ENCODE measurements around the gene COA3.

Gene COA3
- total RNA-seq, result 9.4 reads per million, percentile 30 among the genes with 10 or more reads in this experiment

DNA sequence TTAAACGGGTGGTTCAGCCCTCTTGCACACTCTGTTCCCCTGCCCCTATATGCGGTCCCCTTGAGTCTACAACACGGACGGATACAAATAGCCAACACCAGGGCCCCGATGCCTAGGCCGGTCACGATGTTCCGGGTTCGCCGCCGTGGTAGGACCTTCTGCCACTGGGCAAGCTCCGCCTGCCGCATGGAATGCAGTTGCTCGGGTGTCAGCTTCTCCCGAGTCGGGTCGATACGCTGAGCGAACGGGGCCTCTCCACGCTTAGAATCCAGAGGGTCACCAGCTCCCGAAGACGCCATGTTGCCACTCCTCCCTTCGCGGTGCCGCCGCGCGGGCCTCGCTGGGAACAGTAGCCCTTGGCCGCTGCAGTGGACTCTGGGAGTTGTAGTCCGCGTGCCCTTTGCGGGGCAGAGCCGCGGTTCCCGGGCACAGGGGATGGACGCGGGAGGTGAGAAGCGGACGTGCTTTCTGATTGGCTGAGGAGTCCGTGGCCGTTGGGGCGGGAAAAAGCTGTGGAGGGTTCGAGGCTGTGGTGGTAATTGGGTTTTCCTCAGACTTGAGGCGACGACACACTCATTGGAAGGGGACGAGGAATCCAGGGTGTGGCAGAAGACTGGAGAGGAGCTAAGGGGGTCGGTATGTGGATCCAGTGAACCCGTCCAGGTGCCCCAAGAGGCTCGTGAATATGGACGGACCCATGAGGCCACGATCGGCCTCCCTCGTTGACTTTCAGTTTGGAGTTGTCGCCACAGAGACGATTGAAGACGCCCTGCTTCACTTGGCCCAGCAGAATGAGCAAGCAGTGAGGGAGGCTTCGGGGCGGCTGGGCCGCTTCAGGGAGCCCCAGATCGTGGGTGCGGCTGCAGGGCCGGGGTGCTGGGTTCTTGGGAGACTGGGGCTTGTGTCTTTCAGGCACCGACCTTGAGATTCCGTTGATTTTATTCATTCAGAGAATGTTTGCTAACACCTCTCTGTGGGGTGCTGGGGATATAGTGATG is at the start of gene COA3, which contains the start of gene CNTD1:
Gene COA3 (minus strand): TSS at position 322 of the 998 bp plus-strand sequence. CDS start 23 bp downstream, at position 299.
Gene CNTD1 (plus strand): TSS at position 479 of the 998 bp plus-strand sequence. CDS start 207 bp downstream, at position 686.
- DNase-seq, result peak; percentile 64

DNA sequence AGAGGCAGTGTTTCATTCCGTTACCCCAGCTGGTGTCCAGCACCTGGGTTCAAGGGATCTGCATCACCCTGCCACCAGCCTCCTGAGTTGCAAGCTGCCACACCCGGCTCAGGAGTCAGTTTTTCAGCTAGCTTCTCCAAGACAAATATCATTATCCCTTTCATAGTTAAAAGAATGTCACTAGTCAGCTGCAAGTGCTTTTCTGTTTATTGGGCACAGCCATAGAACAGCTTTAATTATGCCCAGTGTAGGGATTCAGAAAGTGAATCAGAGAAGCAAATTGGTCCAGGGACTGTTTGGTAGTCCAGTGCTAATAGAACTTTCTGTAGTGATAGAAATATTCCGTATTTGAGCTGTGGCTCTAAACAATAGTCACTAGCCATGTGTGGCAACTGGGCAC is 49.6 kb upstream of the COA3 start:
- no peak for DNase-seq

DNA sequence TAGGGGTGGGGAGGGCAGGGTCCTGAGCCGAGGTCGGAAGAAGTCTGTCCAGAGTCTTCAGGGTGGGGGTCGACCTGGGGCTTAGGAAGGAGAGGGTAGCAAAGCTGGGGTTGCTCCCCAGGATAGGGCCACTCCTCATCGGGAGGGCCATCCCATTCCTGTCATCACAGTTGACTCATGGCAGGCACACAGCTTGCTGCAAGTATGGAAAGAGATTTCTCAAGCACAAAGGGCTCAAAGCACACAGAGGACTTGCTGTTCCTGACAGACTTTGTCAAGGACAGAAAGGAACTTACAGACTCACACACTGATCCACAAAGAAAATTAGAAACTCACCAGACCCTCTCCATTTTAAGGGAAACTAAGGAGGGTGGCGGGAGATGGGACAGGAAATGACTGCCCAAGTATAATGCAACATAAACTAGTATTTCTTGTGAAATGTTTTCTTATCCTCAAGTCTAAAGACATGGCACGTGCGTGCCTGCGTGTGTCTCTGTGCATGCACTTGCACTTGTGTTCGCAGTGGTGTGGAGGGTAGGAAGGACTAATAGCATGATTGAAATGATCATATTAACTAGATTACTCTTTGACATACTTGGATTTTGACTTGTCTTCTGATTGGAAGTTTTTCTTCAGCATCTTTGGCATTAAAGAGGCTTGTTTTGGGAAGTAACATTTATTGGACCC is 48.2 kb upstream of the COA3 start:
- DNase-seq, result no peak

- no peak for DNase-seq
These were observed 47.6 kb upstream of the COA3 start for GRCh38 chr17:42845918-42846593.

DNA sequence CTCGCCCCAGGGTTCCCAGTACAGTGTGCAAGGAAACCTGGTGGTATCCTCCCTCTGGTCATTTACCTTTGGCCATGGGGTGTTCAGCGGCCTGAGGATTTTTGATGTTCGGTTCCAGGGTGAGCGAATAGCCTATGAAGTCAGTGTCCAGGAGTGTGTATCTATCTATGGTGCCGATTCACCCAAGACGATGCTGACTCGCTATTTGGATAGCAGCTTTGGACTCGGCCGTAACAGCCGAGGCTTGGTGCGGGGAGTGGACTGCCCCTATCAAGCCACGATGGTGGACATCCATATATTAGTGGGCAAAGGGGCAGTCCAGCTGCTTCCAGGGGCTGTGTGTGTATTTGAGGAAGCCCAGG is 47.0 kb upstream of the COA3 start:
- no peak for DNase-seq

DNA sequence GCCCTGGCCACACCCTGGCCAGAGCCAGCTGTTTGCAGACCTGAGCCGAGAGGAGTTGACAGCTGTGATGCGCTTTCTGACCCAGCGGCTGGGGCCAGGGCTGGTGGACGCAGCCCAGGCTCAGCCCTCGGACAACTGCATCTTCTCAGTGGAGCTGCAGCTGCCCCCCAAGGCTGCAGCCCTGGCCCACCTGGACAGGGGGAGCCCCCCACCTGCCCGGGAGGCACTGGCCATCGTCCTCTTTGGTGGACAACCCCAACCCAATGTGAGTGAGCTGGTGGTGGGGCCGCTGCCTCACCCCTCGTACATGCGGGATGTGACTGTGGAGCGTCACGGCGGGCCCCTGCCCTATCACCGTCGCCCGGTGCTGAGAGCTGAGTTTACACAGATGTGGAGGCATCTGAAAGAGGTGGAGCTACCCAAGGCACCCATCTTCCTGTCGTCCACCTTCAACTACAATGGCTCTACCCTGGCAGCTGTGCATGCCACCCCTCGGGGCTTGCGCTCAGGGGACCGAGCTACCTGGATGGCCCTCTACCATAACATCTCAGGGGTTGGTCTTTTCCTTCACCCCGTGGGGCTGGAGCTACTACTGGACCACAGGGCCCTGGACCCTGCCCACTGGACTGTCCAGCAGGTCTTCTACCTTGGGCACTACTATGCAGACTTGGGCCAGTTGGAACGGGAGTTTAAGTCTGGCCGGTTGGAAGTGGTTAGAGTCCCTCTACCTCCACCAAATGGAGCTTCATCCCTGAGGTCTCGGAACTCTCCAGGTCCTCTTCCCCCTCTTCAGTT is 46.5 kb upstream of the COA3 start:
- no peak for DNase-seq

DNA sequence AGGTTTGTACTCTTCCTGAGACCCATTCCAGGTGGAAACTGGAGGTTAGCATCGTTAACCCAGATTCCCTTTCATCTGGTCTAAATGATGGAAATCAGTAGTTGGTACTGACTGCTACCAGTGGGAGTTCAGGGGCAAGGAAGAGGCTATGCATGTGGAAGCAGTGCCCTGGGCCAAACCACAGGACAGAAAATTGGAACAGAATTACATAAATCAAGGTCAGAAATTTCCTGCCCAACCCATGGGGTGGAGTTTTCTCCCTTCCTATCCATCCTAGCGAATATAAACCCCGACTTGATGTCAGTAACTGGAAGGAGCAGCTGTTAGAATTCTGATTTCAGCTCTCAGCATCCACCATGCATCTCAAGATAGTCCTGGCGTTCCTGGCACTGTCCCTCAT is 45.8 kb upstream of the COA3 start, which contains the start of gene AOC2:
Gene AOC2 (plus strand): TSS at position 310 of the 400 bp plus-strand sequence. CDS start 47 bp downstream, at position 357.
- no peak for DNase-seq

DNA sequence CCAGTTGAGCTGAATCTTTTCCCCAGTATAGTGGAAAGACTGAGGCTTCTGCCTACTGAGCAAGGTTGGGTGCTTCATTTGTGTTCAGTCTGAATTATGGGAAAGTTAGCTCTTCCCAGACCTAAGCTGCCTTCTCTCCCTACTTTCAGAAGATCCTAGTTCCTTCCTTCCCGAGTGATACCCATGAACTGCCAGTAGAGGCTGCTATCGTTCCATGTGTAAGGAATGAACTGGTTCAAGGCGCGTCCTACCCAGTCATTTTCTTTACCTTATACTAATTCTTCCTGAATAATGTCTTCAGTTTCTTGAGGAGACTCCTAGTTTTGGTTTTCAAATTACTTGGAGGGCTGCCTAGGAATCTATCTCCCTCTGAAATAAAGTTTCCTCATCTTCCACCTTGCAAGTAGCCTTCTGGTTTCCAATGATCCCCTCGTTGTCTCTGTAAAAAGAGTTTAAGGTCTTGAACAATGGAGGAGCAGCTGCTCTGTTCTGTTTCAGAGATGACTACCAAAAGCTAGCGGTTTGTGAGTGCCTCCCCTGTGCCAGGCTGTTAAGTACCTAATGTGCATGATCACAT is 44.9 kb upstream of the COA3 start:
- no peak for DNase-seq

DNA sequence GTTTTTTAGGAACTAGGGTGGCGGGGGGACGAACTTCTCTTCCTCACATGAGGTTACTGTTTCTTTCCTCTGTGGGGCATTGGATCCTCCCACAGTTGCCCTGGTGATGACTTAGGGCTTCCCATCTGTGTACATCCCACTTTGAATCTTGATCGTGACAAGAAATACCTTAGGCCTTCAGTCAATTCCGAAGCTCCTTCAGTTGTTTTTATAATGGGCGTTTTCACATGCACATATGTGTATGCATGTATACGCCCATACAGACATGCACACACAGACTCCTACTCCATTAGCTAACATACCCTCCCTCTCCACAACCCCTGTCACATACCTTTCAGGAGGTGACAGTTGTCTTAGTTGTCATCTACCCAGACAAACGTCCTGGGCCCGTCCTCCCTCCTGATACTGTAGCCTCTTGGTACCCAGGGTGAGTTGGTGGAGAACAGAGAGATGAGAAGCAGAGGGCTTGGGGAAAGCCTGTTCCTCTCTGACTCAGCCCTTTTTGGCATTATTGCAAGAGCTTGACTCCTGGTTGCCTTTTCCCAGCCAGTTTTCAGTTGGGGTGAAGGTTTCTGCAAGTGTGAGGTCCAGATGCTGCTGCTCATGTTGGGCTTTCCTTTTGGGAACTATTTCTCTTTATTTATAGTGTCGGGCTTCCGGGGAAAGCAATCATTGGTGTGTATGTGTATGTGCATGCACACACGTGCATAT is 43.6 kb upstream of the COA3 start:
- no peak for DNase-seq

- no peak for DNase-seq
These were observed 37.2 kb upstream of the COA3 start for GRCh38 chr17:42835732-42836131.

DNA sequence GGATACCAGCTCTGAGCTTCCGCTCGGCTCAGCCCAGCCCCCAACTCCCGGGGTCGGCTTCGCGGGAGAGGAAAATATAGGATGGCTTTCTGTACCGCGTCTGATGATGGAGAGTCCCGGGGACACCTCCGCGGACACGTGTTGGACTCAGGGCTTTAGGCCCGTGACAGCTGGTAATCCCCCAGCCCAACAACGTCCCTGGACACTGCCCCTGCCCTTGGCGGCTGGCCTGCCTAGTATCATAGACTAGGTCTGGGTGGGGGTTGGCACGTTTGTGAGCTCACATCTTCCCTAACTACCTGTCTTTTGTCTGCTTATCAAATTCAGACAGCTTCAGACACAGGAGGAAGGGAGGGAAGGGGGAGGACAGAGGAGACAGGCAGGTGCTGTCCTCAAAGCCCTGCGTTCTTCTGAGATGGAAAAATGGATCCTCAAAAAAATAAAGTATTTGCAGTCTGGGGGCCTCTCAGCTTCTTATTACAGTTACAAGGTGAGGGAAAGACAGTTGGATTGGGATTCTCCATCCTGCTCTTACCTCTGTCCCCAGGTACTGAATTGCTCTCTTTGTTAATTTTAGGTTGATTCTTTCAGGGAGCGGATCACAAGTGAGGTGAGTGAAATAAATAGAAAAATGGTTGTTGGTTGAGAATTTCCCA is 35.4 kb upstream of the COA3 start:
- peak; percentile 5 for DNase-seq

- DNase-seq, result peak; percentile 87
These were observed 34.6 kb upstream of the COA3 start, which contains the start of gene PSME3 for GRCh38 chr17:42832934-42833766. PSME3 (plus strand) TSS chr17:42833397; CDS start chr17:42833632, 235 bp downstream.

DNA sequence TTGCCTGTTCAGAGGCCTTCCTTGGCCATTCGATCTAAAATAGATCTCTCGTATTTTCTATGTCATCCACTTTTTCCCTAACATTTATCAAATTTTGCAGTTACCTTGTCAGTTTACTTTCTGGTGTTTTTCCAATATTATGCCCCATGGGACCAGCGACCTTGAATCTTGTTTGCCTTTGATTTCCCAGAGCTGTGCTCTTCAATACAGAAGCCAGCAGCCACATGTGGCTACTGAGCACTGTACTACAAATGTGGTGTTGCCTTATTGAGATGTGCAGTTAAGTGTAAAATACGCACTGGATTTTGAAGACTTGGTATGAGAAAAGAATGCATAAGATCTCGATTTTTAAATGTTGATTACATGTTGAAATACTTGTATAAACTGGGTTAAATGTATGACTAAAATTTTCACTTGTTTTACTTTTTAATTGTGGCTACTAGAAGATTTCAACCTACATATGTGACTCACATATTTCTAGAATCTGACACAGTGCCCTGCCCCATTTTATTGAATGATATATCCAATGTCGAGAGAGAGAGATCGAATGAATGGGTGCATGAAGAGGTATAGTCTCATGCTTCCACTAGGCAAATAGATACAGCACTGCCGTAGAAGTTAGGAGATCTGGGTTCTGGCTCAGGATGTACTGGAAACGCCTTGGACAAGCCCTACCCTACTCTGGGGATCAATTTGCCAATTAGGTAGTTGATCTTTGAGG is 33.9 kb upstream of the COA3 start:
- no peak for DNase-seq

DNA sequence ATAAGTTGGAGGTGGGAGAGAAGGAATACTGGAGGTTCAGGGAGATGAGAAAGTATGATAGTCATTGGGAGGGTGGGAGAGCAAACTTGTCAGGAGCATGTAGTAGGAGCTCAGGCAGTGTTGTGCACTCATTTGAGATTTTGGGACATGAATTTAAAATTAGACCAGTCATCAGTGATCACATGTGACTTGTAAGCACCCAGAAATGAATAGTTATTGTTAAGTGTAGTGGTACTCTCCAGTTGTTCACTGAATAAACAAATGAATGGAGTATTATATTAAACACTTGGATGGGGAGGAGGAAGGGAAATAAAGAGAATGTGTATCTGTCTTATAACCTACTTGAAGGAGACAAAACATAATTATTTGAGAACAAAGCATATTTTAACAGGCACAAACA is 32.5 kb upstream of the COA3 start:
- DNase-seq, result no peak

DNA sequence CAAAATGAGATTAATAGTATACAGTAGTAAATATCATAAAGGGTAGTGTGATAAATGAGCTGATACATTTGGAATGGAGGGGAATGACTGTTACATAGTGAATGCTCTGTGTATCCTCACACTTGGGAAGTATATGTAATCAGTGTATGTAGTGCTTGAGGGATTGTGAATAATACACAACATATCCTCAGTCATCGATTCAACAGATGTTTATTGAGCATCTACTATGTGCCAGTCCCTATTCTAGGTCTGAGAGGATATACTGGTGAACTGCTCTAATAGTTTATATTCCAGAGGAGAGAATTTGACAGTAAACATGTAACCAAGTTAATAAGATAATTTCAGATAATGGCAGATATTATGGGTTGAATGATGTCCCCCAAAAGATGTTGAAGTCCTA is 29.0 kb upstream of the COA3 start:
- no peak for DNase-seq

- no peak for DNase-seq
These were observed 22.7 kb upstream of the COA3 start for GRCh38 chr17:42821176-42821575.

DNA sequence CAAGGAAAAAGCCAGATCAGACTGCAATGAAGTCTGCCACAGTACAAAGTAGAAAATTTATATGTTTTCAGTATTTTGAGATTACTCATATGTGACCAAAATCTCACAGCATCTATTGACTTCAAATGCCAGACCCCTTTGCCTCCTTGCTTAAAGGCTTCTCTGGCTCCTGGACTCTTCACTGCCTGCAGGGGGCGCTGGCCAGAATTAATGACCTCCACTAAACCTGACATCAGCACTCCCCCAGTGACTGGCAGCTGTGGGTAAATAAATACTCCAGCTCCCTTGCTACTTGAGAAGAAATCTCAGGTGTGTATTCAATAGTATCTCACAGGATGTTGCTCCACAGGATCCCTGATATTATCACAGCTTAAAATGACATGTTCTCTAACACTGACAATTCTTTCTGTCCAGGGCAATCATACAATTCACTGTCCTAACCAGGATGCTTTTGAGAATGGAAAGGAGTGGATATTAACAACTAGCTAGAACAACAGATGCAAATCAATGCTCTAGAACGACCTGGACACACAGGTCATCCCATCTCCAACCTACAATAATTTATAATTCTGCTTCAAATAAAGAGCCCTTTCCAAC is 21.5 kb upstream of the COA3 start:
- DNase-seq, result peak; percentile 50

GRCh38 chr17:42818379-42818778 is 19.9 kb upstream of the COA3 start:
- no peak for DNase-seq
